HG02943 (cell line): ENCODE results near the gene KCNJ2.

Source experiments
- ATAC-seq: cut with Tn5 transposase; IDR thresholded peaks from one replicate; pipeline ENCODE4 v1.9.1; 2021; ENCODE audit warnings: mild to moderate bottlenecking, low read depth, moderate library complexity; ENCODE audit not compliant: unreplicated experiment

Gene KCNJ2

DNA sequence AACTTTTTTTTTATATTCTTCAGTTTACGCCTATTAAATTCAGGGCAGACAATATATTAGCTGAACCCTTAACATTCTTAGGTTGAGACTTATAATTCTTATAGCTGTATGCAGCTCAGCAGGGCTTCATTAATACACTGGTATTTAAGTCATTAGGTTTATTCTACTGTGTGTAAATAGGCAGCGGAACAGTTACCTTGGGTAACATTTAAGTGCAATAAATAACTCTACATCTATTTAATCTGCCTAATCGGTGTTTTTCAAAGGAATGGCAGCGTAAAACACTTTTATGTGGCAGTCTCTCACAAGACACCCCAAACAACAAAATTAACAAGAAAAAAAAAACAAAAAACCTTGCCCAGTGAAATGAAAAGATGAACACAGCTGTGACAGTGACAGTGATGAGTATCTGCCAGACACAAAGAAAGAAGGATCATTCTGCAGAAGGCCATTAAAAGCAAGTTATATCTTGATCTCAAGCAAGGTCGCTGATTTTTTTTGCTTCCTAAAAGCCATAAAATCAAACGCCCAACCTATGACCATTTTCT lies 32.6 kb downstream of the KCNJ2 start:
- no peak for ATAC-seq

DNA sequence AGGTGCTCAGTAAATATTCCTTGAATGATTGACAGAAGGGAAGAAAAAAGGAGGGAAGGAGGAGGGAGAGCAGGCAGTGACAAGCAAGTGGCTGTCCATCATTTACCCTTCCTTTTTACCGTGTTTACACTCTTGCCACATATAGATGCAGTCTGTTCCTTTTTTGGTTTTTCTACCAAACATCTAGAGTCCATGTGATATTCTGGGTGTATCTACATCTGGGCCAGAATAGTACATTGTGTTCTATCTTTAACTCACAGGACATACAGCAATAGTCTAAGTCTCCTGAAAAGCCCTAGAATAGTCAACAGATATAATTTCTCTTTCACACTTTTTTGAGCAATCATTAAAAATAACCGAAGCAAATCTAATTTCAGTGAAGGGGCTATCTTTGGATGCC lies 33.5 kb downstream of the KCNJ2 start:
- no peak for ATAC-seq

DNA sequence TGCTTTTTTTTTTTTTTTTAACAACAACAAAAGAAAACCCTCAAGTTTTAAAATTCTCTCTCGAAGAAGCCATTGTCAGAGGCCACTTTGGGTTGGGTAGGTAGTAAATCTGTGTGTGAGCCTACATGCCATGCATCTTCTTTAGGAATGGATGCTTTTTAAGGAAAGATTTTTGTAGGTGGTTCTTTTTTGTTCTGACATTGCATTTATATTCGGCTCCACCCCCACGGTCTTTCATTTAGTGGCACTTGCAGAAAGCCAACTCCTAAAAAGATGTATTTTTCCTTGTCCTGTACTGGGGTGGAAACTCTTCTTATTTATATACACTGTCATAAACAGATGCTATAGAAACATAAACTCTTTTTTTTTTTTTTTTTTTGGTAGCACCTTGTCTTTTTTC lies 35.1 kb downstream of the KCNJ2 start:
- ATAC-seq = no peak

- ATAC-seq = no peak
Measured at GRCh38 chr17:70205401-70205800, 36.1 kb downstream of the KCNJ2 start.

- ATAC-seq = no peak
Measured at GRCh38 chr17:70206361-70207010, 37.2 kb downstream of the KCNJ2 start.

GRCh38 chr17:70207184-70207583 lies 37.9 kb downstream of the KCNJ2 start:
- no peak for ATAC-seq

DNA sequence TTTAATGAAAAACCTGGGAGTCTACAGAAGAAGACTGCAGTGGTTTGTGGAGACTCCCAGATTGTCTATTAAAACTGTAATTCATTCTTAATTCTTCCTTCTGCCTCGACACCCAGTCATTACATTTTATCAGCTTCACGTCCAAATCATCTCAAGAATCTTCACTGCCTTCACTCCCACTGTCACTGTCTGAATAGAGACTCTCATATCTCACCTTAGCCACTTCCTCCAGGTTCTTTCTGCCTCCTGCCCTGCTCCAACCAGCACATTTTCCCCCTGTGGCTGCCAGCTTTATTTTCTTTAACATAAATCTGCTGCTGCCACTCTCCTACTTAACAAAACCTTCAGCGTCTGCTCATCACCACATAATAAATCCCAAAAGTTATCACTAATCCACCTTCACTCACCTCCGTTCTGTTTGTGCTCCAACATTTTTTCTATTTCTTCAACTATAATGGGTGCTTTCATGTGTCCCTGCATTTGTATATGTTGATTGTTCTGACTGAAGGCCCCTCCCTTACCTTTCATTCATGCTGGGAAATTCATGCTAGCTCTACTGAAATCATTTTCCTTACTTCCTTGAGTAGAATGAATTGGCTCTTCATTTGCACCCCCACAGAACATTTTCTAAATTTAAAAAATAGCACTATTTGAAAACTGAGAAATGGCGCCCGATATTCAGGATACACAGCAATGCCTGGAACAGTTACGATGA lies 38.9 kb downstream of the KCNJ2 start:
- ATAC-seq = no peak

- no peak for ATAC-seq
Measured at GRCh38 chr17:70208825-70209555, 39.7 kb downstream of the KCNJ2 start.

DNA sequence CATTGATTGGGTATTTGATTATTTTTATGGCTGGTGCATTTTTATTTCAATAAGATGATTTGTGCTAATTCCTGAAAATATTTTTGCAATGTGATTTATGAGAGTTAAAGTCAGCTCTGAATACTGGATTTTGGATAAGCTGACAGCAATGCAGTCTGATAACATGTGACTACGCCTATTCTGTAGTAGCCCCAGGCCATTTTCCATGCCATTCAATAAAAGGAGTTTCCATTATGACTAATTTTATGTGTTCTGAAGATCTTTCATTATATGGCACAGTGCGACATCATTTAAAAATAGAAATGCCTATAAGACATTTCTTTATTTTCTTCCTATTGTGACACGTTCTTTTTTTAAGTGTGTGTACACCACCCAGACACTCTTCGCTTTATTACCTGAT lies 46.3 kb downstream of the KCNJ2 start:
- ATAC-seq = no peak

DNA sequence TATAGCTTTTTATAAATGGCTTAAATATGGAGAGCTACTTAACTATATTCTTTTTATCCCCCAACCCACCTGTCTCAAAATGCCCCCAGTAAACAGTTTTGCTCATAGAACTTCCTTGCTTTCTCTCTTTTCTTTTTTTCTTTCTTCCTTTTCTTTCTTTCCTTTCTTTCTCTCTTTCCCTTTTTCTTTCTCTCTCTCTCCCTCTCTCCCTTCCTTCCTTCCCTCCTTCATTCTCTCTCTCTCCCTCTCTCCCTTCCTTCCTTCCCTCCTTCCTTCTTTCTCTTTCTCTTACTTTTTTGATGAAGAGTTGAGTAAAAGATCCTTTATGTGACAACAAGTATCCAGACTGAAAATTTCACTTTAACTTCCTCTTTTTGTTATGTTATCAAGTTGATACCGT lies 48.2 kb downstream of the KCNJ2 start:
- ATAC-seq = no peak

- ATAC-seq = no peak
Measured at GRCh38 chr17:70225276-70225675, 55.9 kb downstream of the KCNJ2 start.
